GM12878 (cell line): ENCODE results near the gene CHRM5.

ENCODE experiments used
- CTCF ChIP-seq, 3 experiments: IDR thresholded peaks in 2 of 3; conservative IDR thresholded peaks in 1 of 3; 2 replicates each; pipeline ENCODE4 v1.5.1; 2011; ENCODE audit warnings: low read depth in 3 of 3, low read length in 3 of 3, mild to moderate bottlenecking in 3 of 3, control low read depth in 2 of 3, moderate library complexity in 2 of 3, inconsistent platforms in 1 of 3, mixed read lengths in 1 of 3; ENCODE audit not compliant: control insufficient read depth in 2 of 3, insufficient read depth in 1 of 3; ENCODE audit errors: extremely low read depth in 1 of 3
- CUX1 ChIP-seq: IDR thresholded peaks from 2 replicates; pipeline ENCODE4 v1.6.1; 2012; ENCODE audit warnings: improper control_type of control experiment, low read depth, low read length; ENCODE audit not compliant: insufficient replicate concordance
- EP300 ChIP-seq, 2 experiments: fragments of 150-350 bp in 1 of 2; IDR thresholded peaks; 2 replicates each; pipeline ENCODE4 v1.6.1; 2011 to 2012; ENCODE audit warnings: low read depth in 2 of 2, low read length in 2 of 2, borderline replicate concordance in 1 of 2, improper control_type of control experiment in 1 of 2, inconsistent platforms in 1 of 2; ENCODE audit not compliant: control insufficient read depth in 1 of 2
- EZH2 ChIP-seq: IDR thresholded peaks from 2 replicates; pipeline ENCODE4 v1.6.1; 2012; ENCODE audit warnings: low read depth, mild to moderate bottlenecking, control low read depth, inconsistent platforms, low read length, borderline replicate concordance; ENCODE audit not compliant: control insufficient read depth
- HCFC1 ChIP-seq: fragments of 150-350 bp; IDR thresholded peaks from 2 replicates; pipeline ENCODE4 v1.6.1; 2014; ENCODE audit warnings: low read length
- MYC ChIP-seq: IDR thresholded peaks from 2 replicates; pipeline ENCODE4 v1.6.1; 2011; ENCODE audit warnings: mild to moderate bottlenecking, low read length, moderate library complexity, inconsistent platforms; ENCODE audit not compliant: insufficient read depth, insufficient replicate concordance, insufficient read length, severe bottlenecking
- POLR2A ChIP-seq: IDR thresholded peaks from 2 replicates; pipeline ENCODE4 v1.6.1; 2011; ENCODE audit warnings: low read depth, mild to moderate bottlenecking, low read length
- POLR2AphosphoS5 ChIP-seq: IDR thresholded peaks from 2 replicates; pipeline ENCODE4 v1.6.1; 2011; ENCODE audit warnings: mild to moderate bottlenecking, low read length, inconsistent platforms
- SMC3 ChIP-seq: IDR thresholded peaks from 2 replicates; pipeline ENCODE4 v1.6.1; 2011; ENCODE audit warnings: low read length, improper control_type of control experiment, borderline replicate concordance
- YY1 ChIP-seq: IDR thresholded peaks from 2 replicates; pipeline ENCODE4 v1.6.1; 2011; ENCODE audit warnings: low read depth, mild to moderate bottlenecking, low read length
- TF ChIP-seq, protein P1 (sequence below): fragments of 450-650 bp; IDR thresholded peaks from 2 replicates; pipeline ENCODE4 v1.6.1; 2017; ENCODE audit warnings: mild to moderate bottlenecking

DNA sequence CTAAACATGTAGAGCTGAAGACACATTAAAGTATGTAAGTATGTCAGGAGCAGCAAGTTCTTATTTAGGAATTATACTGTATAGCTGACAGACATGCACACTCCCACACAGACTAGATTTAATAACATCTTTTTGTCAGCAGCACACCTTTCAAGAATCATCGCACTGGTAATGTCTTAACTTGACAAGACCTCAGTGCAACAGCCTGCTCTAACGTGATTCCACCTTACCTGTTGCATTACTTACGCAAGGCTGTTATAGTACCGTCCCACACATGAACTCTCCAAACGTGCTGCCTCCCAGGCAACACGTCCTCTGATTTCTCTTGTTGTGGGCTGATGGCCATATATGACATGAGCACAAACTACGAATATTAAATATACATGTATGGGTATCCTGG, 11.9 kb downstream of the CHRM5 start:
- TF ChIP-seq POLR2A (no peak), HCFC1 (no peak), EP300 (IDR thresholded peaks at IDR 0.05; ENCODE audit: borderline replicate concordance in 1 of 2, control insufficient read depth in 1 of 2, low read depth in 2 of 2, low read length in 2 of 2) (no peak), SMC3 (no peak), EZH2 (no peak), YY1 (no peak), MYC (no peak), CUX1 (no peak), CTCF (IDR thresholded peaks at IDR 0.05 in 2 of 3, conservative IDR thresholded peaks at IDR 0.05 in 1 of 3; ENCODE audit: control insufficient read depth in 2 of 3, extremely low read depth in 1 of 3, insufficient read depth in 1 of 3, low read depth in 3 of 3, low read length in 3 of 3) (no peak), POLR2AphosphoS5 (no peak)
- TF ChIP-seq, protein P1, sequence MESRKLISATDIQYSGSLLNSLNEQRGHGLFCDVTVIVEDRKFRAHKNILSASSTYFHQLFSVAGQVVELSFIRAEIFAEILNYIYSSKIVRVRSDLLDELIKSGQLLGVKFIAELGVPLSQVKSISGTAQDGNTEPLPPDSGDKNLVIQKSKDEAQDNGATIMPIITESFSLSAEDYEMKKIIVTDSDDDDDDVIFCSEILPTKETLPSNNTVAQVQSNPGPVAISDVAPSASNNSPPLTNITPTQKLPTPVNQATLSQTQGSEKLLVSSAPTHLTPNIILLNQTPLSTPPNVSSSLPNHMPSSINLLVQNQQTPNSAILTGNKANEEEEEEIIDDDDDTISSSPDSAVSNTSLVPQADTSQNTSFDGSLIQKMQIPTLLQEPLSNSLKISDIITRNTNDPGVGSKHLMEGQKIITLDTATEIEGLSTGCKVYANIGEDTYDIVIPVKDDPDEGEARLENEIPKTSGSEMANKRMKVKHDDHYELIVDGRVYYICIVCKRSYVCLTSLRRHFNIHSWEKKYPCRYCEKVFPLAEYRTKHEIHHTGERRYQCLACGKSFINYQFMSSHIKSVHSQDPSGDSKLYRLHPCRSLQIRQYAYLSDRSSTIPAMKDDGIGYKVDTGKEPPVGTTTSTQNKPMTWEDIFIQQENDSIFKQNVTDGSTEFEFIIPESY, result no peak
